GM23338 (cell line): ENCODE results near the gene THRB. TPM values are rescaled to one million over a fixed set of nuclear protein-coding genes. Genes with fewer than 3 reads are reported as not detected.

ENCODE experiments used
- ATAC-seq: fragments of 200-7000 bp; cut with Tn5 transposase; 3 replicates; pipeline ENCODE4 v1.9.1; 2020
- DNase-seq: peaks from one replicate; pipeline ENCODE4 v3.0.0-alpha.2; 2015; ENCODE audit warnings: low spot score
- H2AFZ ChIP-seq: fragments of 200-600 bp; sonication (generic); 2 replicates; pipeline ENCODE4 v1.8.0; 2016; ENCODE audit warnings: antibody characterized with exemption, mild to moderate bottlenecking, moderate library complexity
- H3F3A ChIP-seq: fragments of 200-600 bp; sonication (generic); replicated peaks from 2 replicates; pipeline ENCODE4 v1.8.0; 2017; ENCODE audit warnings: antibody characterized with exemption, mixed run types, low read depth
- H3K27ac ChIP-seq: fragments of 200-600 bp; sonication (generic); 2 replicates; pipeline ENCODE4 v1.6.1; 2016; ENCODE audit warnings: low read depth
- H3K27me3 ChIP-seq: fragments of 200-600 bp; sonication (generic); 2 replicates; pipeline ENCODE4 v1.8.0; 2016; ENCODE audit warnings: mild to moderate bottlenecking, mixed run types, moderate library complexity; ENCODE audit not compliant: insufficient read depth
- H3K36me3 ChIP-seq: fragments of 200-600 bp; sonication (generic); 2 replicates; pipeline ENCODE4 v1.8.0; 2016; ENCODE audit warnings: mild to moderate bottlenecking; ENCODE audit not compliant: insufficient read depth
- H3K4me1 ChIP-seq: fragments of 200-600 bp; sonication (generic); 2 replicates; pipeline ENCODE4 v1.8.0; 2016; ENCODE audit warnings: mild to moderate bottlenecking, moderate library complexity; ENCODE audit not compliant: insufficient read depth
- H3K4me2 ChIP-seq: fragments of 200-600 bp; sonication (generic); 2 replicates; pipeline ENCODE4 v1.7.1; 2017; ENCODE audit warnings: mixed run types
- H3K4me3 ChIP-seq: fragments of 200-600 bp; sonication (generic); 2 replicates; pipeline ENCODE4 v1.6.1; 2016; ENCODE audit warnings: mixed run types
- H3K79me2 ChIP-seq: fragments of 200-600 bp; sonication (generic); replicated peaks from 2 replicates; pipeline ENCODE4 v1.8.0; 2017; ENCODE audit warnings: mild to moderate bottlenecking; ENCODE audit not compliant: insufficient read depth
- H3K9me2 ChIP-seq: fragments of 200-600 bp; sonication (generic); 2 replicates; pipeline ENCODE4 v1.8.0; 2017; ENCODE audit not compliant: insufficient read depth
- H4K20me1 ChIP-seq: fragments of 200-600 bp; sonication (generic); replicated peaks from 2 replicates; pipeline ENCODE4 v1.8.0; 2017; ENCODE audit warnings: mild to moderate bottlenecking; ENCODE audit not compliant: insufficient read depth
- H3K27ac Mint-ChIP-seq: 2 replicates; pipeline ENCODE4 v1.8.0; 2020; ENCODE audit warnings: inconsistent platforms, mild to moderate bottlenecking, moderate library complexity, mixed read lengths
- H3K27me3 Mint-ChIP-seq: 3 replicates; pipeline ENCODE4 v1.8.0; 2022; ENCODE audit warnings: low read depth, mild to moderate bottlenecking, moderate library complexity, mixed read lengths, inconsistent platforms; ENCODE audit not compliant: insufficient read depth, poor library complexity
- H3K36me3 Mint-ChIP-seq: 3 replicates; pipeline ENCODE4 v1.8.0; 2021; ENCODE audit warnings: low read depth, mild to moderate bottlenecking, inconsistent platforms, moderate library complexity, mixed read lengths
- H3K4me1 Mint-ChIP-seq: 3 replicates; pipeline ENCODE4 v1.8.0; 2020; ENCODE audit warnings: mild to moderate bottlenecking, inconsistent platforms, mixed read lengths
- H3K4me3 Mint-ChIP-seq: 3 replicates; pipeline ENCODE4 v1.8.0; 2021; ENCODE audit warnings: moderate library complexity, mild to moderate bottlenecking, inconsistent platforms, mixed read lengths
- H3K9me3 Mint-ChIP-seq: 3 replicates; pipeline ENCODE4 v1.8.0; 2020; ENCODE audit warnings: moderate library complexity, mild to moderate bottlenecking, inconsistent platforms, mixed read lengths
- CREB1 ChIP-seq: fragments of 250-450 bp; sonication (Bioruptor Pico); IDR thresholded peaks from 2 replicates; pipeline ENCODE4 v1.5.0; 2020; ENCODE audit warnings: low read depth, mild to moderate bottlenecking, moderate library complexity
- CTCF ChIP-seq, 2 experiments: fragments of 200-600 bp in 1 of 2; sonication (generic) in 1 of 2; conservative IDR thresholded peaks; 2 replicates each; pipeline versions ENCODE4 v1.5.1 to v1.6.1; 2016 to 2017; ENCODE audit warnings: antibody characterized with exemption in 2 of 2, low read depth in 2 of 2, mild to moderate bottlenecking in 2 of 2, moderate library complexity in 1 of 2
- ETS1 ChIP-seq: IDR thresholded peaks from 2 replicates; pipeline ENCODE4 v1.6.1; 2016; ENCODE audit warnings: antibody characterized with exemption
- EZH2 ChIP-seq: fragments of 200-600 bp; sonication (generic); IDR thresholded peaks from one replicate; pipeline ENCODE4 v1.8.0; 2017; ENCODE audit warnings: antibody characterized with exemption, mild to moderate bottlenecking, low read depth; ENCODE audit not compliant: unreplicated experiment
- EZH2phosphoT487 ChIP-seq: fragments of 200-600 bp; sonication (generic); IDR thresholded peaks from one replicate; pipeline ENCODE4 v1.8.1; 2018; ENCODE audit warnings: antibody characterized with exemption; ENCODE audit not compliant: unreplicated experiment
- JUNB ChIP-seq: IDR thresholded peaks from one replicate; pipeline ENCODE4 v1.6.1; 2016; ENCODE audit warnings: antibody characterized with exemption; ENCODE audit not compliant: unreplicated experiment
- NANOG ChIP-seq: IDR thresholded peaks from 2 replicates; pipeline ENCODE4 v1.6.1; 2016; ENCODE audit warnings: antibody characterized with exemption, borderline replicate concordance
- POLR2AphosphoS5 ChIP-seq: IDR thresholded peaks from 2 replicates; pipeline ENCODE4 v1.6.1; 2016; ENCODE audit warnings: antibody characterized with exemption, low read depth
- STAT1 ChIP-seq: IDR thresholded peaks from one replicate; pipeline ENCODE4 v1.6.1; 2016; ENCODE audit warnings: antibody characterized with exemption; ENCODE audit not compliant: unreplicated experiment
- ZNF114 ChIP-seq: fragments of 250-450 bp; sonication (Bioruptor Pico); IDR thresholded peaks from 2 replicates; pipeline ENCODE4 v1.5.0; 2020; ENCODE audit warnings: mild to moderate bottlenecking, moderate library complexity
- ZNF331 ChIP-seq: fragments of 250-450 bp; sonication (Bioruptor Pico); IDR thresholded peaks from 2 replicates; pipeline ENCODE4 v1.5.0; 2020; ENCODE audit warnings: low read depth, mild to moderate bottlenecking, moderate library complexity
- ZNF462 ChIP-seq: fragments of 250-450 bp; sonication (Bioruptor Pico); IDR thresholded peaks from 2 replicates; pipeline ENCODE4 v1.5.0; 2020; ENCODE audit warnings: mild to moderate bottlenecking, moderate library complexity
- polyA plus RNA-seq: library from polyadenylated mRNA; unstranded; fragments of >200 nt; fragmentation: Nextera tagmentation; extraction: Ambion mirVana; gene quantifications from 2 replicates; pipeline ENCODE4 v1.2.1, GENCODE V29; 2016
- total RNA-seq: library from RNA; depleted of rRNA; stranded (reverse); fragments of >200 nt; shearing (Covaris generic); gene quantifications from 2 replicates; pipeline ENCODE4 v1.2.3, GENCODE V29; 2014
- TF ChIP-seq, protein P1 (sequence below): IDR thresholded peaks from one replicate; pipeline ENCODE4 v1.6.1; 2018; ENCODE audit warnings: antibody characterized with exemption; ENCODE audit not compliant: unreplicated experiment

Gene THRB
- total and polyA plus RNA-seq, 2 experiments from 2014 or later = 1.7 to 3.2 TPM

DNA sequence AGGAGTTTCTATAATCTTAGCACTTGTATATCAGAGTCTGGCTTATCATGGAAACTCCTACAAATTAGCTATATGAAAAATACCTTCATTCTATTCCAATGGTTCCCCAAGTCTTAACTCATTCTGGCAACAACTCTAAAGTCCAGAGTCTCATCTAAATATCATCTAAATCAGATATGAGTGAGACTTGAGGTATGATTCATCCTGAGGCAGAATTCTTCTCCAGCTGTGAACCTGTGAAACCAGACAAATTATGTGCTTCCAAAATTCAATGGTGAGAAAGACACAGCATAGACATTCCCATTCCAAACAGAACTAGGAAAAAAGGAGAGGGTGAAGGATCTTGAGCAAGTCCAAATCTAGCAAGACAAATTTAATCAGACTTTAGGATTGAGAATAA, 138.8 kb downstream of the THRB start:
- Histone ChIP-seq H3K36me3 (no peaks in the 10 kb centered on the region), H3K27ac (no peak overlapping the region), H4K20me1 (no peaks in the 10 kb centered on the region), H3K79me2 (no peaks in the 10 kb centered on the region), H2AFZ (no peak overlapping the region), H3K4me1 (peaks cover 14% of the 10 kb centered on the region), H3K4me3 (no peak overlapping the region), H3K27me3 (no peaks in the 10 kb centered on the region), H3K4me2 (no peak overlapping the region), H3F3A (no peaks in the 10 kb centered on the region), H3K9me2 (peaks cover 3% of the 10 kb centered on the region; the same call in 1 of the 2 replicates)
- Mint-ChIP-seq H3K36me3 (no peaks in the 10 kb centered on the region), H3K4me3 (no peak overlapping the region), H3K27me3 (no peaks in the 10 kb centered on the region), H3K27ac (no peak overlapping the region), H3K9me3 (no peaks in the 10 kb centered on the region), H3K4me1 (peaks cover 13% of the 10 kb centered on the region)
- ATAC-seq (no peak), DNase-seq (no peak)
- no peak for TF ChIP-seq ZNF331 (CRISPR knock-in tag)
- TF ChIP-seq NANOG = no peak
- no peak for TF ChIP-seq CREB1 (CRISPR knock-in tag)
- TF ChIP-seq, protein P1, sequence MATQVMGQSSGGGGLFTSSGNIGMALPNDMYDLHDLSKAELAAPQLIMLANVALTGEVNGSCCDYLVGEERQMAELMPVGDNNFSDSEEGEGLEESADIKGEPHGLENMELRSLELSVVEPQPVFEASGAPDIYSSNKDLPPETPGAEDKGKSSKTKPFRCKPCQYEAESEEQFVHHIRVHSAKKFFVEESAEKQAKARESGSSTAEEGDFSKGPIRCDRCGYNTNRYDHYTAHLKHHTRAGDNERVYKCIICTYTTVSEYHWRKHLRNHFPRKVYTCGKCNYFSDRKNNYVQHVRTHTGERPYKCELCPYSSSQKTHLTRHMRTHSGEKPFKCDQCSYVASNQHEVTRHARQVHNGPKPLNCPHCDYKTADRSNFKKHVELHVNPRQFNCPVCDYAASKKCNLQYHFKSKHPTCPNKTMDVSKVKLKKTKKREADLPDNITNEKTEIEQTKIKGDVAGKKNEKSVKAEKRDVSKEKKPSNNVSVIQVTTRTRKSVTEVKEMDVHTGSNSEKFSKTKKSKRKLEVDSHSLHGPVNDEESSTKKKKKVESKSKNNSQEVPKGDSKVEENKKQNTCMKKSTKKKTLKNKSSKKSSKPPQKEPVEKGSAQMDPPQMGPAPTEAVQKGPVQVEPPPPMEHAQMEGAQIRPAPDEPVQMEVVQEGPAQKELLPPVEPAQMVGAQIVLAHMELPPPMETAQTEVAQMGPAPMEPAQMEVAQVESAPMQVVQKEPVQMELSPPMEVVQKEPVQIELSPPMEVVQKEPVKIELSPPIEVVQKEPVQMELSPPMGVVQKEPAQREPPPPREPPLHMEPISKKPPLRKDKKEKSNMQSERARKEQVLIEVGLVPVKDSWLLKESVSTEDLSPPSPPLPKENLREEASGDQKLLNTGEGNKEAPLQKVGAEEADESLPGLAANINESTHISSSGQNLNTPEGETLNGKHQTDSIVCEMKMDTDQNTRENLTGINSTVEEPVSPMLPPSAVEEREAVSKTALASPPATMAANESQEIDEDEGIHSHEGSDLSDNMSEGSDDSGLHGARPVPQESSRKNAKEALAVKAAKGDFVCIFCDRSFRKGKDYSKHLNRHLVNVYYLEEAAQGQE = no peak
- TF ChIP-seq STAT1 = no peak
- no peak for TF ChIP-seq EZH2
- no peak for TF ChIP-seq ETS1
- no peak for TF ChIP-seq POLR2AphosphoS5
- no peak for TF ChIP-seq ZNF114 (CRISPR knock-in tag)
- no peak for TF ChIP-seq ZNF462 (CRISPR knock-in tag)
- TF ChIP-seq JUNB = no peak
- TF ChIP-seq CTCF (conservative IDR thresholded peaks at IDR 0.05; ENCODE audit: low read depth in 2 of 2) = no peak
- TF ChIP-seq EZH2phosphoT487 = no peak
